GM12864 (cell line): ENCODE results near the gene SYCE1.
"Not testable (repeated sequence)": the region's sequence is repeated elsewhere in the genome, so short reads cannot be mapped to it uniquely, and the experiment has no call there.

Experiments used
- DNase-seq: peaks from one replicate; pipeline ENCODE4 v3.0.0-alpha.2; 2011; ENCODE audit warnings: low read depth
- H3K4me3 ChIP-seq: 2 replicates; pipeline ENCODE4 v1.5.1; 2011; ENCODE audit warnings: mild to moderate bottlenecking, low read depth, low read length, control low read depth
- TF ChIP-seq, protein P1 (sequence below): IDR thresholded peaks from 2 replicates; pipeline ENCODE4 v1.5.1; 2011; ENCODE audit warnings: low read depth, mild to moderate bottlenecking, moderate library complexity, low read length, control low read depth, inconsistent platforms; ENCODE audit errors: missing control alignments

Gene SYCE1

DNA sequence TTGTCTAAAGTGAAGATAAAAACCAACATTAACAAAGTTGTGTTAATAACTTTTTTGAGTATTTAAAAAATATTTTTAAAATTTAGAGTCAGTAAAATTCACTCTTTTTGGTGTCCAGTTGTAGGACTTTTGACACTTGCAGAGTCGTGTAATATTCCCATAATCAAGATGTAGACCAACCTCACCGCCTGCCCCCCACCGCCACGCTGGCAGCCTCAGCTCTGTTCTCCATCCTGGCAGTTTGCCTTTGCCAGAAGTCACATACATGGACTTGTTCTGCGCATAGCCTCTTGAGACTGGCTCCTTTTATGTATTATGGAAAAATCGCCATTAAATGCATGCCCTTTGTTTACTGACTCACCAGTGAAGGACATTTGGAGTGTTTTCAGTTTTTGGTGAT is 27.3 kb upstream of the SYCE1 start:
- H3K4me3 ChIP-seq, result no peak overlapping the region
- no peak for DNase-seq
- TF ChIP-seq, protein P1, sequence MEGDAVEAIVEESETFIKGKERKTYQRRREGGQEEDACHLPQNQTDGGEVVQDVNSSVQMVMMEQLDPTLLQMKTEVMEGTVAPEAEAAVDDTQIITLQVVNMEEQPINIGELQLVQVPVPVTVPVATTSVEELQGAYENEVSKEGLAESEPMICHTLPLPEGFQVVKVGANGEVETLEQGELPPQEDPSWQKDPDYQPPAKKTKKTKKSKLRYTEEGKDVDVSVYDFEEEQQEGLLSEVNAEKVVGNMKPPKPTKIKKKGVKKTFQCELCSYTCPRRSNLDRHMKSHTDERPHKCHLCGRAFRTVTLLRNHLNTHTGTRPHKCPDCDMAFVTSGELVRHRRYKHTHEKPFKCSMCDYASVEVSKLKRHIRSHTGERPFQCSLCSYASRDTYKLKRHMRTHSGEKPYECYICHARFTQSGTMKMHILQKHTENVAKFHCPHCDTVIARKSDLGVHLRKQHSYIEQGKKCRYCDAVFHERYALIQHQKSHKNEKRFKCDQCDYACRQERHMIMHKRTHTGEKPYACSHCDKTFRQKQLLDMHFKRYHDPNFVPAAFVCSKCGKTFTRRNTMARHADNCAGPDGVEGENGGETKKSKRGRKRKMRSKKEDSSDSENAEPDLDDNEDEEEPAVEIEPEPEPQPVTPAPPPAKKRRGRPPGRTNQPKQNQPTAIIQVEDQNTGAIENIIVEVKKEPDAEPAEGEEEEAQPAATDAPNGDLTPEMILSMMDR, result no peak

DNA sequence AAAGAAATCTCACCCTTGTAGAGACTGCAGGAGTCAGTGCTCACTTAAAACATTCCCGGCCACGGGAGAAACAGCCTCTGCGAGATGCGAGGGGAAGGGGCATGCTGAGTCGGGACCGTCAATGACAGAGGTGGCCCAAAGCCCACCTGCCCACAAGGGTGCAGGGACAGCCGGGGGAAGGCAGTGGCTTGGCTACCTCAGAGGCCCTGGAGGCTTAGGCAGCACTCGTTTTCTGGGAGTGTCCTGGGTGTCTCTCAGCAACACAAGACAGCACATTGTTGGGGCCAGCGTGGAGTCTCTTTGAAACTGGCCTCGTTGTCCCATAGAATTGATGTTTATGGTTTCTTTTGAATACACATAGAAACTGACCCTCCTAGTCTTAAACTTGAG is 25.6 kb upstream of the SYCE1 start:
- no peak for DNase-seq
- TF ChIP-seq, protein P1, result no peak
- no peak overlapping the region for H3K4me3 ChIP-seq

DNA sequence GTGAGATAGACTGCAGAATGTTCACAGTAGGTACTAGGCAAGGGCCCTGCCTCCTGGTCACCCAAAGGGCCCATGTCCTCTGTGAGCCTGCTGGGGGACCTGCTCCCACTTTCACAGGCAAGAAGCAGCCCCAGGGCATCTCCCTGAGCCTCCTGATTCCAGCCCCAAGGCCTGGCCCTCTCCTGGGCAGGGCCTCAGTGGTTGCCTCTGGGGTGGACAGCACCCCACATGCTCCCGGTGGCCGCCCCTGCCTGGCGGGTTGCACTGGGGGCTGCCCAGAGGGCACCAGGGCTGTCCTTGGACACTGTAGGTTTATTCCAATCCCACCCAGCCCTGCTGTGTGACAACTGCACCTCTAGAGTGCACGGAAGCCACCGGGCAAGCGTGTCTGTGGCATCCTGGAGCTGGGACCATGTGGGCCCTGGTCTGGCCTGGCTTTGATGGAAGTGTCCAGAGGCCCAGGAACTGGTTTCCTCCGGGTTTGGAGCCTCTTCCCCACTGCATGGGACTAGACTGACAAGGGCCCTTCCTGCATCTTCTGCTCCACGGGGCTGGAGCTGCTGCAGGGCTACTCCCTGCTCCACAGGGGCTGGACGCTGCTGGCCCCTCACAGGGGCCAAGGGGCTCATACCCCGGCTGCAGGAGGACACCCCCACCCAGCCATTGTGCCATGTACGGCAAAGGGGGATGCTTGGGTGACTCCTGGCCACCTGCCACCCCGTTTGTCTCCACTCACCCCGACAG is 25.0 kb upstream of the SYCE1 start:
- no peak for DNase-seq
- TF ChIP-seq, protein P1, result no peak
- H3K4me3 ChIP-seq, result no peak overlapping the region

DNA sequence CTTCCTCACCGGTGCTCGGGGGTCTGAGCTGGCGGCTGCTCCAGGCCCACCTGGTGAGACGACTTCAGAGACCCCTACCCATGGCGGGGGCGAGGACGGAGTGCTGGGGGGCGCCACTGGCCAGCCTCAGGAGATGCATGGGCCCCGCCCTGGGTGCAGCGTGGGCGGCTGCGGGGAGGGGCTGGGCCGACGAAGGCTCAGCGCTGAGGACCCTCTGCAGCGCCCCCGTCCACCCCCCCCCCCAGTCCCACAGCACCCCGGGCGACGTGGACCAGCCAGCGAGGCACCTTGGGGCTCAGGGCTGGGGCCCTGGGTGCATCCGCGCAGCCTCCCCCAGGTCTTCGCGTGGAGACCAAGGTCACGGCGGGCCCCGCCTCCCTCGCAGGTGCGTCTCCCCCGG is 11.7 kb upstream of the SYCE1 start:
- H3K4me3 ChIP-seq, DNase-seq: not testable (repeated sequence)

DNA sequence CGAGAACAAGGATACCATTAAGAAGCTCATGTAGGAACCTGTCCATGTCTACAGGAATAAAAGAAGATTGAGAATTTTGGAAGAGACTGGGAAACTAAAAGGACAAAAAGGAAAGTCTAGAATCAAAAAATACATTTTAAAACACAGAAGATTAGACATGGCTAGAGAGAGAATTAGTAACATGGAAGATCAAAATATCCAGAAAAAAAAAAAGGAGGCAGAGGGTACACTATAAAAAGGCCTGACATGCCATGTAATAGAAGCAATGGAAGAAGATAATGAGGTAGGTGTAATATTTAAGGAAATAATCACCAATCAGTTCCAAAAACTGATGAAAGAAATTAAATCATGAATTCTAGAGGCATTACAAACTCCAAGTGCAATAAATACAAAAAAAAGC is 8.1 kb upstream of the SYCE1 start:
- not testable (repeated sequence) for H3K4me3 ChIP-seq, DNase-seq

DNA sequence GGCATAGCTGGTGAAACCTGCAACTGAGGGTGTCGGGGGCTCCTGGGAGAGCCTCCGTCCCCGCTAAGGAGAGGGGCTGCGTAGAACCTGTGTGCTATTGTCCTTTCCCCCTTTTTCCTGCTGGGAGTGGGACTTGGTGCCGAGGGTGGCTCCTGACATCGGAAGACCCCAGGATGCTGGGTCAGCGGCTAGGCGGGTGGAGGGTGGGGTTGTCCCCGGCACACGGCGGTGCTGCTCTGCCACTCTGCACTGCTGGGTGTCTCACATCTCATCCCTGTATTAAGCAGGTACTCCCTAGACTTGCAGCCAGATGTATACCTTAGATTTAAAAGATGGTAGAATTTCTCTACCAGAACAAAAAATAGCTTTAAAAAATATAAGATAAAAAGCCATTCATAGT is 6.7 kb upstream of the SYCE1 start:
- DNase-seq, H3K4me3 ChIP-seq: not testable (repeated sequence)

DNA sequence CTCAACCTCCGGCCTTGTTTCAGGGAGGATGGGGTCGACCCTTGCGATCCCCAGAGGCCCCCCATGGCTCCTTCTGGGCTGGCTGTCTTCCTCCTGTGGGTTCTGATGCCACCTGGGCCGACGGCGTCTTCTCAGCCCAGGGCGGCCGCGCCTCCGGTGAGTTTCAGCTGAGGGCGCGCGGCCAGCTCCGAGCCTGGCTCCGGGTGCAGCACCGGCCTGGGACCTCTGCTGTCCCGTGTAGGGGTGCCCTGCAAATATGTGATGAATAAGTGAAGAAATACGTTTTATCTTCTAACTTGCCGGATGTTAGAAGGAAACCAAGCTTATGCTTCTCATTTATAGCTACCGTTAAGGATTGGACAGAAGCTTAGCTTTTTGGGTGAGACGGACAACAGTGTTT is 4.4 kb upstream of the SYCE1 start:
- H3K4me3 ChIP-seq, DNase-seq: not testable (repeated sequence)

DNA sequence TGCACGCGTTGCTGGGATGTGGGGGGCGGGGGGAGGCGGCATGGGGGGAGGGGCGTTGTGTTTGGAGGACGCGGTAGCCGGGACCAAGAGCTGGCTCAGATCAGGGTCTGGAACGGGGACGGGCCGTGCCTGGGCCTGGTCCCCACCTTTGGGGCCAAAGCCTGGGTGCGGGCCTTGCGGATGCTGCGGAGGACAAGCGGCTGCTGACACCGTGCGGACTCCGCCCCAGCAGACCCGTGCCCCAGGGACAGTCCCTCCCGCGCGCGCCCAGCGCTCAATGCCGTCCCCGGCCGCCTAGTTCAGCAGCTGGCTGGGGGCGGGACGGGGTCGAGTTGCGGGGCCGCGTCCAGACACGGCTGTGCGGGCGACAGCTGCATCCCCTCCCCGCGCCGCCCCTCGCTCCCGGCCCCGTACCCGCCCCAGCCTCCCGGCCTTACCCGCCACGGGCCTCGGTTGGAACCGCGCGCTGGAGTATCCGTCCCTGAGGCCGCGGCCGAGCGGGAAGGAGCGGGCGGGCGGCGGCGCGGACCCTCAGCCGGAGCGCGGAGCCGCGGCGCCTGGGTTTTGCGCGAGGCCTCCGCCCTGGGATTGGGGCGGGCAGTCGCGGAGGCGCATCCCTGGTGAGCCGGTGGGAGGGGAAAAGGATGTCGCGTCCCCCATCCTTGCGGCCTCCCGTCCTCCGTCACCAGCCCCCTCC is 3.6 kb upstream of the SYCE1 start:
- H3K4me3 ChIP-seq, DNase-seq: not testable (repeated sequence)

DNA sequence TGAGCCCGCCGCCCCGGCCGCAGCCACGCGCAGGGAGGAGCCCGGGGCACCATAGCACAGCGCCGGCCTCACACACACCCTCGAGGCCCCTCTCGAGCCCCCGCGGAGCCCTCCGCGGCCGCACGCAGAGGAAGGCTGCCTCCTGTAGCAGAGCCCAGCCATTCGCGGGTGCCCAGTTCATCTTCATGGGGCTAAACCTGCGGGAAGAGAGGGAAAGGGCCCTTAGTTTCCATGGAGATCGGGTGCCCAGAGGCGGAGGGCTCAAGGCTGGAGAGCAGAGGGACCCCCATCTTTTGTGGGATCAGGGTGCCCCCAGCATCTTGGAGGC is 2.9 kb upstream of the SYCE1 start:
- H3K4me3 ChIP-seq, result no peak overlapping the region
- TF ChIP-seq, protein P1, result no peak
- DNase-seq, result no peak

DNA sequence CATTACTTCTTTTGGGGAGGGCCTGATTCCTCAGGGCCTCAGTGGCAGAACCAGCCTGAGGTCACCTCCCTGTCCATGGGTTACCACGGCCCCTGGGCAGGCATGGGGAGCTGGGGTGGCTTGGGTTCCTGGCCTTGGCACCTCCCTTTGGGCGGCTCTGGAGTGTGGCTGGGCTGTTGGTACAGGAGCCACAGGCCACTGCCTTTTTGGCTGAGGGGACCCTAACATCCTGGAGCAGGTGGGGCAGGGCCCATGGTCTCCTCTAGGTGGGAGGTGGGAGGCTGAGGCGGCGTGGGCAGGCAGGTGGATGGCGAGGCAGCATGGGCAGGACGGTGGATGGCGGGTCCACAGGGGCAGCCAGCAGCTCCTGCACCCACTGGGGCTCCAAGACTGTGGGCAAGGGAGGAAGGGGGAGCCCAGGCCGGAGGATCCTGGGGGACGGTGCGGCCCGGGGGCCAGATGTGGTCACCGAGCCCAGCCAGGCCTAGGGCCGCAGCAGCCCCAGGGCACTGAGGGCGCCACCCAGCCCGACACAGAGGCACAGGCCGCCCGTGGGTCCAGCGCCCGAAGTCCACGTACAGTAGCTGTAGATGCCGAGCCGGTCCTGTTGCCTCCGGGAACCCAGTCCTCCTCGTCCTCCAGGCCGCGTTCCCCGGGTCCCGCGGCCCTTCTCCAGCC is 2.4 kb upstream of the SYCE1 start:
- H3K4me3 ChIP-seq, result no peak overlapping the region
- TF ChIP-seq, protein P1, result no peak
- DNase-seq, result no peak
